HepG2 (cell line): ENCODE measurements around the gene SCGB1D2. TPM values are rescaled to one million over a fixed set of nuclear protein-coding genes. Genes with fewer than 3 reads are reported as not detected.

Experiments used
- ARID4A ChIP-seq: sonication (generic); formaldehyde crosslinking; IDR thresholded peaks from 2 replicates; pipeline ENCODE4 v1.5.0; 2020; ENCODE audit warnings: mild to moderate bottlenecking, missing genetic modification reagents, borderline replicate concordance
- CBX1 ChIP-seq: IDR thresholded peaks from one replicate; pipeline ENCODE4 v1.6.1; 2016; ENCODE audit warnings: antibody characterized with exemption, low read depth
- ELF1 ChIP-seq: sonication (generic); formaldehyde crosslinking; IDR thresholded peaks from 2 replicates; pipeline ENCODE4 v1.4.0; 2020; ENCODE audit warnings: missing genetic modification reagents
- FOXA1 ChIP-seq, 2 experiments: fragments of 450-650 bp in 1 of 2; sonication (generic) in 1 of 2; formaldehyde crosslinking in 1 of 2; IDR thresholded peaks; 2 replicates each; pipeline versions ENCODE4 v1.4.0 to v1.6.1; 2016 to 2020; ENCODE audit warnings: missing genetic modification reagents in 1 of 2
- FOXA3 ChIP-seq: IDR thresholded peaks from 2 replicates; pipeline ENCODE4 v1.6.1; 2016; ENCODE audit warnings: missing genetic modification reagents, missing compliant biosample characterization
- KLF6 ChIP-seq: IDR thresholded peaks from 2 replicates; pipeline ENCODE4 v1.8.0; 2016; ENCODE audit warnings: missing biosample characterization, missing genetic modification reagents
- MAZ ChIP-seq, 2 experiments: sonication (generic) in 1 of 2; formaldehyde crosslinking in 1 of 2; IDR thresholded peaks; 2 replicates each; pipeline versions ENCODE4 v1.5.0 to v1.6.1; 2012 to 2020; ENCODE audit warnings: low read depth in 2 of 2, mild to moderate bottlenecking in 2 of 2, borderline replicate concordance in 1 of 2, improper control_type of control experiment in 1 of 2, low read length in 1 of 2, missing genetic modification reagents in 1 of 2, moderate library complexity in 1 of 2
- MTERF4 ChIP-seq: sonication (generic); formaldehyde crosslinking; IDR thresholded peaks from 2 replicates; pipeline ENCODE4 v1.8.0; 2023; ENCODE audit warnings: mild to moderate bottlenecking, missing genetic modification reagents
- NFIC ChIP-seq: IDR thresholded peaks from 2 replicates; pipeline ENCODE4 v1.6.1; 2012; ENCODE audit warnings: mild to moderate bottlenecking, low read length, inconsistent platforms
- RXRB ChIP-seq: IDR thresholded peaks from 2 replicates; pipeline ENCODE4 v1.6.1; 2016; ENCODE audit warnings: borderline replicate concordance, missing genetic modification reagents, missing compliant biosample characterization
- SALL1 ChIP-seq: sonication (generic); formaldehyde crosslinking; IDR thresholded peaks from 2 replicates; pipeline ENCODE4 v1.8.0; 2022; ENCODE audit warnings: mild to moderate bottlenecking, missing genetic modification reagents
- SALL2 ChIP-seq: sonication (generic); formaldehyde crosslinking; IDR thresholded peaks from 2 replicates; pipeline ENCODE4 v1.8.1; 2023; ENCODE audit warnings: mild to moderate bottlenecking, missing genetic modification reagents, inconsistent platforms
- SAP130 ChIP-seq: IDR thresholded peaks from 2 replicates; pipeline ENCODE4 v1.6.1; 2016; ENCODE audit warnings: low read depth
- SIN3B ChIP-seq: fragments of 150-350 bp; IDR thresholded peaks from 2 replicates; pipeline ENCODE4 v1.6.1; 2014; ENCODE audit warnings: low read length
- SNAPC4 ChIP-seq: sonication (generic); formaldehyde crosslinking; IDR thresholded peaks from 2 replicates; pipeline ENCODE4 v1.4.0; 2020; ENCODE audit warnings: mild to moderate bottlenecking, missing genetic modification reagents
- ZMYM3 ChIP-seq: sonication (generic); formaldehyde crosslinking; IDR thresholded peaks from 2 replicates; pipeline ENCODE4 v1.5.1; 2020; ENCODE audit warnings: mild to moderate bottlenecking, missing genetic modification reagents
- ZNF570 ChIP-seq: sonication (generic); formaldehyde crosslinking; IDR thresholded peaks from 2 replicates; pipeline ENCODE4 v1.4.0; 2020; ENCODE audit warnings: mild to moderate bottlenecking, missing genetic modification reagents, borderline replicate concordance
- ZNF607 ChIP-seq: sonication (generic); formaldehyde crosslinking; IDR thresholded peaks from 2 replicates; pipeline ENCODE4 v1.5.1; 2020; ENCODE audit warnings: missing genetic modification reagents, mild to moderate bottlenecking, borderline replicate concordance
- ZNF773 ChIP-seq: sonication (generic); formaldehyde crosslinking; IDR thresholded peaks from 2 replicates; pipeline ENCODE4 v1.4.0; 2020; ENCODE audit warnings: missing genetic modification reagents, borderline replicate concordance
- ZSCAN9 ChIP-seq: IDR thresholded peaks from 2 replicates; pipeline ENCODE4 v1.6.1; 2016; ENCODE audit warnings: borderline replicate concordance
- polyA plus RNA-seq, 8 experiments: library from polyadenylated mRNA; depleted of rRNA in 3 of 8; stranded (reverse) in 7 of 8; unstranded in 1 of 8; fragments of >200 nt; fragmentation: Illumina TruSeq in 4 of 8; extraction: Trizol in 4 of 8; gene quantifications; 2 replicates each; pipeline versions ENCODE4 v1.2.1 to v1.2.3, GENCODE V29; 2011 to 2016; ENCODE audit warnings: low read depth in 4 of 8, missing spikeins in 1 of 8, mixed read lengths in 1 of 8; ENCODE audit not compliant: insufficient read depth in 1 of 8
- total RNA-seq, 5 experiments: library from RNA; depleted of rRNA; stranded (reverse); fragments of >200 nt; fragmentation: Illumina TruSeq; extraction: Trizol; gene quantifications; 2 replicates each; pipeline ENCODE4 v1.2.3, GENCODE V29; 2016; ENCODE audit warnings: low read depth in 1 of 5

SCGB1D2 gene
- total and polyA plus RNA-seq, 2 of the 13 experiments (the other 11 are each of a cell fraction or from before 2014, with no cell fraction given): not detected

- no peak for TF ChIP-seq ARID4A
- TF ChIP-seq ZNF607: 0 out of 2 replicates have a peak, but pooled peaks have one; percentile 4
- TF ChIP-seq SAP130 (CRISPR knock-in tag): peak; percentile 43
- peak; percentile 88 for TF ChIP-seq FOXA3 (CRISPR knock-in tag)
- no peak for TF ChIP-seq NFIC
- TF ChIP-seq FOXA1 (IDR thresholded peaks at IDR 0.05): no peak
- peak; percentile 82 for TF ChIP-seq FOXA1 (CRISPR knock-in tag; IDR thresholded peaks at IDR 0.05)
- TF ChIP-seq KLF6 (CRISPR knock-in tag): 0 out of 2 replicates have a peak, but pooled peaks have one; percentile 28
- 0 out of 2 replicates have a peak, but pooled peaks have one; percentile 21 for TF ChIP-seq RXRB (CRISPR knock-in tag)
- TF ChIP-seq ZNF773: no peak
- no peak for TF ChIP-seq SALL2 (CRISPR knock-in tag)
- TF ChIP-seq ZSCAN9 (CRISPR knock-in tag): no peak
- TF ChIP-seq SNAPC4: no peak
- TF ChIP-seq CBX1: peak; percentile 56
- no peak for TF ChIP-seq MAZ (IDR thresholded peaks at IDR 0.05; ENCODE audit: borderline replicate concordance, low read depth, low read length)
- no peak for TF ChIP-seq MAZ (CRISPR knock-in tag; IDR thresholded peaks at IDR 0.05; ENCODE audit: low read depth)
- TF ChIP-seq SALL1 (CRISPR knock-in tag): peak; percentile 60
- TF ChIP-seq MTERF4 (CRISPR knock-in tag): no peak
- TF ChIP-seq SIN3B: no peak
- TF ChIP-seq ELF1 (CRISPR knock-in tag): peak; percentile 46; the same call in 1 of the 2 replicates
- peak; percentile 56 for TF ChIP-seq ZMYM3 (CRISPR knock-in tag)
- no peak for TF ChIP-seq ZNF570 (CRISPR knock-in tag)
Observed at GRCh38 chr11:62273789-62274275, 31.8 kb downstream of the SCGB1D2 start (continued).
